ENCODE results near the gene STX16.

STX16 gene

GRCh38 chr20:58633161-58634053, 17.7 kb upstream of the STX16 start:
- TF ChIP-seq, protein P1, sequence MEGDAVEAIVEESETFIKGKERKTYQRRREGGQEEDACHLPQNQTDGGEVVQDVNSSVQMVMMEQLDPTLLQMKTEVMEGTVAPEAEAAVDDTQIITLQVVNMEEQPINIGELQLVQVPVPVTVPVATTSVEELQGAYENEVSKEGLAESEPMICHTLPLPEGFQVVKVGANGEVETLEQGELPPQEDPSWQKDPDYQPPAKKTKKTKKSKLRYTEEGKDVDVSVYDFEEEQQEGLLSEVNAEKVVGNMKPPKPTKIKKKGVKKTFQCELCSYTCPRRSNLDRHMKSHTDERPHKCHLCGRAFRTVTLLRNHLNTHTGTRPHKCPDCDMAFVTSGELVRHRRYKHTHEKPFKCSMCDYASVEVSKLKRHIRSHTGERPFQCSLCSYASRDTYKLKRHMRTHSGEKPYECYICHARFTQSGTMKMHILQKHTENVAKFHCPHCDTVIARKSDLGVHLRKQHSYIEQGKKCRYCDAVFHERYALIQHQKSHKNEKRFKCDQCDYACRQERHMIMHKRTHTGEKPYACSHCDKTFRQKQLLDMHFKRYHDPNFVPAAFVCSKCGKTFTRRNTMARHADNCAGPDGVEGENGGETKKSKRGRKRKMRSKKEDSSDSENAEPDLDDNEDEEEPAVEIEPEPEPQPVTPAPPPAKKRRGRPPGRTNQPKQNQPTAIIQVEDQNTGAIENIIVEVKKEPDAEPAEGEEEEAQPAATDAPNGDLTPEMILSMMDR (IDR thresholded peaks at IDR 0.05; ENCODE audit: low read depth, low read length): no peak

GRCh38 chr20:58634059-58634458, 17.0 kb upstream of the STX16 start:
- DNase-seq (ENCODE audit: extremely low read depth, low read depth): no peak
- TF ChIP-seq, protein P1 (IDR thresholded peaks at IDR 0.05; ENCODE audit: low read depth, low read length): no peak

More at GRCh38 chr20:58633161-58634053, 17.7 kb upstream of the STX16 start:
- no peak for DNase-seq (ENCODE audit: extremely low read depth, low read depth)

- TF ChIP-seq, protein P1 (IDR thresholded peaks at IDR 0.05; ENCODE audit: low read depth, low read length): no peak
- no peak for DNase-seq (ENCODE audit: extremely low read depth, low read depth)
These were observed 16.4 kb upstream of the STX16 start for GRCh38 chr20:58634521-58635278.

- TF ChIP-seq, protein P1 (IDR thresholded peaks at IDR 0.05; ENCODE audit: low read depth, low read length): no peak
These were observed 15.8 kb upstream of the STX16 start for GRCh38 chr20:58635279-58635665.

DNA sequence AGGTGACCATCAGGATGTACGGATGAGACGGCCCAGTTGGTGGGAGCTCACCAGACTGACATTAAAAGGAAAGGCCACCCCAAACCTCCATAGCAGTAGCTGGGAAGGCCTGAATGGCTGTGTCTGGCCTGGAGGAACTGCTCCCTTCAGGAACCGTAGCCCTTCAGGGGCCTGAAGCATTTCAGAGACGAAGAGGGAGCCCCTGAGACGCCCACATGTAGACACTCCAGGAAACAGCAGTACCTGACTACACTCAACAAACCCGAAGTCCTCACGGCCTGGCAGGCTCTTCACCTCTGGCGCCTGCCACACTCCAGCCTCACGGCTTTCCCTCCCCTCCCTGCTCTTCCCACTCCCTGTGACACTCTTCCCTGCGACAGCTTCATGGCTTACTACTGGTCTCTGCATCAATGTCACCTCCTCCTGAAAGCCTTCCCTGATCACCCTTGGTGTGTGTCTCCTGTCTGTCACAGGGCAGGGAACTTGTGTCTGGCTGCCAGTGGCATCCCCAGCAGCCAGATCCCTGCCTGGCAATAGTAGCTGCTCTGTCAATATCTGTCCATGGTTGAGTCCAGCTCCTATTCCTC, 14.6 kb upstream of the STX16 start:
- TF ChIP-seq, protein P1 (IDR thresholded peaks at IDR 0.05; ENCODE audit: low read depth, low read length): no peak
- DNase-seq (ENCODE audit: extremely low read depth, low read depth): no peak

More at GRCh38 chr20:58635279-58635665, 15.8 kb upstream of the STX16 start:
- DNase-seq (ENCODE audit: extremely low read depth, low read depth): no peak

DNA sequence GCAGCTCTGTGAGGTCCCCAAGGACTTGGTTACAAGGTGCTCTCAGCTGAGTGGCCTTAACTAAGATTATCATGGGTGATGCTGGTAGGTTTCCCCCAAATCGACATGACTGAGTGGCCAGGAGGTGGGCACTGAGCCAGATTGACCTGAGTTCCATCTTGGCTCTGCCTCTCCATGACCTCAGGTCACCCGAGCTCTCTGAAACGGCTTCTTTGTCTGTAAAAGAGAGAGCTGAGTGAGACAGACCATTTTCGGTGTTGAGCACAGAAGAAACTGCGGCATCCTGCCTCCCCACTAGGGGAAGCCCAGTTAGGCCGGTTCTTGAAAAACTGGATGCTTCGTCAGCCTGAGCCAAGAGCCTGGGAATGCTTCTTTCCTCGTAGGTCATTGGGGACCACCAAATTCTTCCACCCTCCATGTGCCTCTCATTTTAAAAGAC, 14.1 kb upstream of the STX16 start:
- no peak for DNase-seq (ENCODE audit: extremely low read depth, low read depth)
- TF ChIP-seq, protein P1 (IDR thresholded peaks at IDR 0.05; ENCODE audit: low read depth, low read length): no peak
